Head of caudate nucleus (tissue), 42 donors: ENCODE data around the gene PER2.
"Not testable (repeated sequence)": the region's sequence is repeated elsewhere in the genome, so short reads cannot be mapped to it uniquely, and the experiment has no call there.

Experiments used
- DNase-seq, 42 donors: peaks; one replicate each; pipeline versions ENCODE4 v3.0.0 to v3.0.0-alpha.2; 2020 to 2021; ENCODE audit warnings: mixed read lengths in 7 of 42
- intact Hi-C: fragments of 100-400 bp; cut with DNase I; formaldehyde crosslinking; loops from one replicate; pipeline ENCODE4 v1.15.0; 2022

Gene PER2

DNA sequence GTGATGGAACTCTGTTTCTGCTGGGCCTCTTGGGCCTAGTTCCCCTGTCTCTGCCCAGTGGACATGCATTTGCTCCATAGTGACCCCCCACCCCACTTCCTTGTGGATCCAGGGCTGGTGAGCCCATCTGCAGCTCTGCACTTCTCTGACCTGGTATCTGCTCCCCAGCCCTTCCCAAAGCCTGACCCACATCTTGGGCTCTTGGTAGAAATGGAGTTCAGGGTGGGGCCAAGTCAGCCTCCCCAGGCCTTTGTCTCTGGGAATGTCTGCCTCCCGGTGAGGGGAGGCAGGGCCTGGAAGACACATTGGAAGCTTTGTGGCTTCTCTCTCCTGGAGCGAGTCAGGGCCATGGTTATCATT is 25.6 kb upstream of the PER2 start:
- peak in 2 of 42 donors; percentile 1 to 18 for DNase-seq
- intact Hi-C loops: no loop called here

DNA sequence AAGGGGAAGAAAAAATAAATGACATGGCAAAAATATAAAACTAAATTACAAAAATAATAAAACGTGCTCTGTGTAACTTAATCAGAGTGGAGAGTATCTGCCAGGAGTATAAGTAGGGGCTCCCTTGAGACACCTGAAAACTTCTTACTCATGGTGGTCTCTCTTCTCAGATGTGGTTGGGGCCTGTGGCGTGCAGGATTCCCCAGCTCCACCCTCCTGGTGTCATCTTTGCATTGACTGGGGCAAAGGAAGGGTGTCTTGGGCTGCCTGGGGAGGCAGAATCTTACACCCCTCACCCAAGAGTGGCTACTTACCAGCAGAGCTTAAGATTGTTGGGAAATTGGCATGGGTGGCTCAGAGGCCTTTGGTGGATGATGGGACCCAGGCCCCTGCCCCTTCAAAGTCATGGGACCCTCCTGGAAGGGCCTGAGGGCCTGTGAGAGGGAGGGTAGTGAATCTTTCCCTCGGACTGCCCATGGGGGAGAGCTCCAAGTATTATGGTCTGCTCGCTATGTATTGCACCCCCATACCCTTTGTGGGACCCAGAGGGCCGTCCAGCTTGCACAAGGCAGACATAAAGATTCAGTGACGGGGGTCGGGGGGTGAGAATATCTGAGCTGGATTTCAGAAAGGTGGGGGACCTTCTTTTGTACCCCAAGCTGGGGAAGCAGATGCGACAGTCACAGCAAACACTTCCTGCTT is 25.0 kb upstream of the PER2 start:
- intact Hi-C loops: no loop called here
- peak in 2 of 42 donors; percentile 1 to 21 for DNase-seq

DNA sequence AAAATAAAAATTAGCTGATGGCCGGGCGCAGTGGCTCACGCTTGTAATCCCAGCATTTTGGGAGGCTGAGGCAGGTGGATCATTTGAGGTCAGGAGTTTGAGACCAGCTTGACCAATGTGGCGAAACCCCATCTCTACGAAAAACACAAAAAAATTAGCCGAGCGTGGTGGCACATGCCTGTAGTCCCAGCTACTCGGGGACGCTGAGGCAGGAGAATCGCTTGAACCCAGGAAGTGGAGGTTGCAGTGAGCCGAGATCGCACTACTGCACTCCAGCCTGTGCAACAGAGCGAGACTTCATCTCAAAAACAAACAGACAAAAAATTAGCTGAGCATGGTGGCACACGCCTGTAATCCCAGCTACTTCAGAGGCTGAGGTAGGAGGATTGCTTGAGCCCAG is 22.3 kb upstream of the PER2 start:
- DNase-seq: peak in 2 of 42 donors; percentile 9 to 25
- intact Hi-C loops: not testable (repeated sequence)

GRCh38 chr2:238308177-238308576 is 19.8 kb upstream of the PER2 start:
- intact Hi-C loops: no loop called here
- peak in 1 of 42 donors; percentile 9 for DNase-seq

DNA sequence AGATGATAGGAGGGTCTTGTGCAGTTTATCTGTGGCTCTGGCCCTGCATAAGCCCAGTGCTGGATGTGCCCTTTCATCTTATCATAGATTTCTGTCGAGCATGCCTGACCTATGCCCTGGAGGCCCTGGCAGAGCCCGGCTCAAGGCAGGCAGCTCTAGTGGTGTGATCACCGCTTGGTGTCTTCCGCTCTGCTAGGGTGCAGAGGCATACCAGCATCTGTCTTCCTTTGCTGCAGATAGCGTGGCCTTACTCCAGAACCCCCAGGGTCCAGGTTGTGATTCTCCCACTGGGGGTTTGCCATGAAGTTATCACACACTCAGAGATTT is 18.2 kb upstream of the PER2 start:
- no peak for DNase-seq
- intact Hi-C loops: no loop called here

GRCh38 chr2:238305965-238306671 is 17.7 kb upstream of the PER2 start:
- DNase-seq: no peak
- intact Hi-C loops: no loop called here

DNA sequence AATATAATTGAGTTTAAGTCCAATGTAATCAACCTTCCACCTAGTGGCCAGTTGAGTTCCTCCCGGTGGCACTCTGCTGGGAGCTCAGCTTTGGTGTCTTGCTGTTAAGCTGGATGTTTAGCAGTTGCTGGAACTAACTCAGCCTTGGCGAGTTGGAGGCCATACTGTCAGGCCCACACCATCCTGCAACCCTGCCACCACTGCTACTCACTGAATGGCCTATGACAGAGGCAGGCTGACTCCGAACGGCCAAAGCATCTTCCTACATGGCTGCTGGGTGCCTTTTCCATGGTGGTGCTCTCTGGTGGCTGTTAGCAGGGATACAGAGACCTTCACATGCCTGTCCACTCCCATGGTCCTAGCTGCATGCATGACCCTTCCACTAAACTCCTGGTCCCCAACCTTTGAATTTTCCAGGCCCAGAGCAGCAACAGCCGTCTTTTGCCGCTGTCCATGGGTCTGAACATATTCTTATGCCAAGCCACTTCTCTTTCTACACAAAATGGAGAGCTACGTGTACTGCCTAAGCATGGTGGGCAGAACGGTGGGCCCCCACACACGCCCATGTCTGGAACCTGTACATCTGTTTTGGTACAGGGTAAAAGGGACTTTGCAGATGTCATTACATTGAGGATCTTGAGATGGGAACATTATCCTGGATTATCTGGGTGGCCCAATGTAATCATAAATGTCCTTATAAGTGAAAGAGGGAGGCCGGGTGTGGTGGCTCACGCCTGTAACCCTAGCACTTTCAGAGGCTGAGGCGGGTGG is 16.9 kb upstream of the PER2 start:
- peak in 2 of 42 donors; percentile 0 to 26 for DNase-seq
- intact Hi-C loops: no loop called here

DNA sequence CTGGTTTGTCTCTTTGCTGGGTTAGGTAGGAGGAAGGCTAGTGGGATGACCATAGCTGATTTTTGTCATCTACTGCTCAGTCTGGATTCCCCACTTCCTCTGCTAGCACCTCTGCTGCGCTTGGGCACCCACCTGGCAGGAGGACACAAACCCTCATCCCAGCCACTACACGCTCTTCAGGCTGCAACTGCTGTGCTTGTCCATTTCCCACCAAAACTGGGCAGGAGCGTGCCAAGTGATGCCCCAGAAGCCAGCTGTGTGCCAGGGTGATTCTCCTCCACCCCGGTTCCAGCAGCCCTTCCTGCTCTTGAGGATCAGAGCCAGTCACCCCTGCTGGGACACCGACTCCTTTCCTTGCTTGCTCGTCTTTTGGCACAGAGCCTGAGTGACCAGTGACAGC is 15.7 kb upstream of the PER2 start:
- DNase-seq: no peak
- intact Hi-C loops: no loop called here

- DNase-seq: no peak
- intact Hi-C loops: no loop called here
Measured at GRCh38 chr2:238302751-238303150, 14.3 kb upstream of the PER2 start.

DNA sequence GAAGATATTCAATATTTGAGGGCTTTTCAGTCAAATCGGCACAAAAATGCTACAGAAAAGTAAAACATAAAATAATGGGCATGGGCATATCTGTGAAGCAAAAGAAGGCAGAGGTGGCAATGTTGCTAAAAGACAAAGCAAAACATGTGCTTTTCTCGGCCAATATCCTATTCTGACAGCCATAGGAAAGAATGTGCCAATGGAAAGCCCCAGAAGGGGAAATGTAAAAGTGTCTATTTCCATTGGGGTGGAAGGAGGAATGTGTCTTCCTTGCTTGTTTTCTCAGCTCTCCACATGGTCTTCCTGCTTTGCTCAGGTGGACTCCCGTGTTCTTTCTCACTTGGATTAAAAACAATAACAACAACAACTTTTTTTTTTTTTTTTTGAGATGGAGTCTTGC is 13.7 kb upstream of the PER2 start:
- intact Hi-C loops: no loop called here
- no peak for DNase-seq

GRCh38 chr2:238299803-238300202 is 11.4 kb upstream of the PER2 start:
- no peak for DNase-seq

DNA sequence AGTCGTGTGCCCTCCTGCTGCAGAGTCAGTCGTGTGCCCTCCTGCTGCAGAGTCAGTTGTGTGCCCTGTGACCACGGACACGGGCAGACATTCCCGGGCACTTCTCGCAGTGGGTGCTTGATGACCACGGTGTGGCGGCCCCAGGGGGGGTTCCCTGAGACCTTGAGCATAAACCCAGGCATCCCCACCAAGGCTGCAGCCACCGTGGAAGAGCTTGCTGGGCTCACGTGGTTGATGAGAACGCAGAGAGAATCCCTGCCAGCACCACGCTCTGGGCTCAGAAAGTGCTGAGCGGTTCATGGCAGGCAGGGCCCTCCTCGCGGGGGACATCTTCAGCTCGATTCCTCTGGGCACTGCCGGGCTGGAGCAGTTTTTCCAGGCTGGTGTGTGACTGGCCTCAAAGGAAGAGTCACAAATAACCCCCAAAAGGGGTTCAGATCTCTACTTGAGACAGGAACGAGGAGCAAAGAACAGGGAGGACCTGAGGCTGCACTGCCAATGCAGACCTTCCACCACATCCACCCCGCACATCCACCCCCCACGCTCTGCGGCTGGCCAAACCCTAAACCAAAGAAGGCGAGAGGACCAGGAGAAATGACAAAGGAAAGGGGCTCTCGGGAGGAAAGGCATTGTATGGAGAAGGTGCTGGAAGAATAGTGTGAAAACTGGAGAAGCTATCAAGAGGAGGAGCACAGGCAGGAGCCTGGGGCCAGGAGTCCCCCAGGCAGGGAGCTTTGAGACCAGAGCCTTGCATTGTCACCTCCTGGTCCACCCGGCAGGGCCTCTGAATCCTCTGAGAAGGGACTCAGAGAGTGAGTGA is 8.4 kb upstream of the PER2 start:
- no peak for DNase-seq

More at GRCh38 chr2:238299803-238300202, 11.4 kb upstream of the PER2 start:
- intact Hi-C loops: no loop called here

GRCh38 chr2:238295144-238296112 is 7.0 kb upstream of the PER2 start:
- intact Hi-C loops: no loop called here
- no peak for DNase-seq

More for the DNA sequence above, 8.4 kb upstream of the PER2 start:
- intact Hi-C loops: no loop called here

DNA sequence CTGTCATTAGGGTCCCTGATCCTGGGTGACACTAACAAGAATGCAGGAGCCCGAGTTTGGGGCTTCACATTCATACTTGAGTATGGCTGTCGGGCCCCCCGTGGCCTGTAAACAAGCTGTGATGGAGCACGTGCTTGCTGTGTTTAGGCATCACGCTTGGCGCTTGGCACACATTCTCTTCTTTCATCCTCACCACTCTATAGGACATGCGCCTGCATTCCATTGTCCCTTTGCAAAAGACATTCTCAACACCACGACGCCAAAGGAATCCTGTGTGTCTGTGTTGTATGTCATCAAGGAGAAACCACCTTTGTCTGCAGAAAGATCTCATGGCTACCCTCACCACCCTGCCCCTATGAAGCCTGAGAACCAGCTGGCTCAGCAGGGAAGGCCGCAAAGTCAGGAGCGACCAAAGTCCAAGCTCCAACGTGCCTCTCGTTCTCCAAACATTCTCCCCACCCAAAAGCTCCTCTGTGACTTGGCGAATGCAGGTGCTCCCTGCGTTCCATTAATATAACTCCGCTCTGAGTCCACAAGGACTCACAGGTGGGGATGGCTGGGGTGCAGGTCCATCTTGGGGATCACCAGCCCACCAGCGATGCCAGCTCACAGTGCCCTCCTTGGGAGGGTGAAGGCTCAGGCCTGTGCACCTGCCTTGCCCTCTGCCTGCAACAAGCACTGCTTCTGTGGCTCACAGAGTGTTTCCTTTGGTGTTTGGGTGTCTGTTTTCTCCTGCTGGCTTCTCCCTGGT is 6.2 kb upstream of the PER2 start:
- no peak for DNase-seq
- intact Hi-C loops: no loop called here

- intact Hi-C loops: no loop called here
Measured at GRCh38 chr2:238294046-238294392, 5.6 kb upstream of the PER2 start.

GRCh38 chr2:238291550-238292281 is 3.3 kb upstream of the PER2 start:
- no peak for DNase-seq
- intact Hi-C loops: no loop called here

More at GRCh38 chr2:238294046-238294392, 5.6 kb upstream of the PER2 start:
- no peak for DNase-seq
